Immature natural killer cell (primary cell): ENCODE results near the gene EIF4EBP2. TPM values are rescaled to one million over a fixed set of nuclear protein-coding genes. Genes with fewer than 3 reads are reported as not detected.

Experiments
- DNase-seq, 3 donors: peaks; one replicate each; pipeline ENCODE4 v3.0.0; 2022; ENCODE audit warnings: mixed read lengths in 1 of 3
- H3K27ac Mint-ChIP-seq, 6 donors: one replicate each; pipeline ENCODE4 v1.8.0; 2020; ENCODE audit warnings: mixed read lengths in 6 of 6, mild to moderate bottlenecking in 5 of 6, inconsistent platforms in 4 of 6, moderate library complexity in 3 of 6
- H3K27me3 Mint-ChIP-seq, 3 donors: one replicate each; pipeline ENCODE4 v1.8.0; 2020 to 2021; ENCODE audit warnings: low read depth in 3 of 3, mild to moderate bottlenecking in 3 of 3, mixed read lengths in 3 of 3, moderate library complexity in 3 of 3, inconsistent platforms in 1 of 3
- H3K36me3 Mint-ChIP-seq, 3 donors: one replicate each; pipeline ENCODE4 v1.8.0; 2020; ENCODE audit warnings: mixed read lengths in 3 of 3, inconsistent platforms in 2 of 3, mild to moderate bottlenecking in 2 of 3
- H3K4me1 Mint-ChIP-seq, 2 donors: one replicate each; pipeline ENCODE4 v1.8.0; 2020; ENCODE audit warnings: inconsistent platforms in 2 of 2, mild to moderate bottlenecking in 2 of 2, mixed read lengths in 2 of 2, moderate library complexity in 1 of 2
- H3K4me3 Mint-ChIP-seq, 5 donors: one replicate each; pipeline ENCODE4 v1.8.0; 2020; ENCODE audit warnings: mild to moderate bottlenecking in 5 of 5, mixed read lengths in 5 of 5, inconsistent platforms in 3 of 5, moderate library complexity in 3 of 5
- H3K9me3 Mint-ChIP-seq, 6 donors: one replicate each; pipeline ENCODE4 v1.8.0; 2020; ENCODE audit warnings: mild to moderate bottlenecking in 6 of 6, mixed read lengths in 6 of 6, inconsistent platforms in 4 of 6, moderate library complexity in 3 of 6
- polyA plus RNA-seq, 3 donors: library from polyadenylated mRNA; unstranded; fragments of 300-500 nt; fragmentation: Illumina TruSeq; gene quantifications; one replicate each; pipeline ENCODE4 v1.2.3, GENCODE V29; 2021

Gene EIF4EBP2
- polyA plus RNA-seq, 3 donors from 2014 or later = 67.6 to 105 (median 92.4) TPM

DNA sequence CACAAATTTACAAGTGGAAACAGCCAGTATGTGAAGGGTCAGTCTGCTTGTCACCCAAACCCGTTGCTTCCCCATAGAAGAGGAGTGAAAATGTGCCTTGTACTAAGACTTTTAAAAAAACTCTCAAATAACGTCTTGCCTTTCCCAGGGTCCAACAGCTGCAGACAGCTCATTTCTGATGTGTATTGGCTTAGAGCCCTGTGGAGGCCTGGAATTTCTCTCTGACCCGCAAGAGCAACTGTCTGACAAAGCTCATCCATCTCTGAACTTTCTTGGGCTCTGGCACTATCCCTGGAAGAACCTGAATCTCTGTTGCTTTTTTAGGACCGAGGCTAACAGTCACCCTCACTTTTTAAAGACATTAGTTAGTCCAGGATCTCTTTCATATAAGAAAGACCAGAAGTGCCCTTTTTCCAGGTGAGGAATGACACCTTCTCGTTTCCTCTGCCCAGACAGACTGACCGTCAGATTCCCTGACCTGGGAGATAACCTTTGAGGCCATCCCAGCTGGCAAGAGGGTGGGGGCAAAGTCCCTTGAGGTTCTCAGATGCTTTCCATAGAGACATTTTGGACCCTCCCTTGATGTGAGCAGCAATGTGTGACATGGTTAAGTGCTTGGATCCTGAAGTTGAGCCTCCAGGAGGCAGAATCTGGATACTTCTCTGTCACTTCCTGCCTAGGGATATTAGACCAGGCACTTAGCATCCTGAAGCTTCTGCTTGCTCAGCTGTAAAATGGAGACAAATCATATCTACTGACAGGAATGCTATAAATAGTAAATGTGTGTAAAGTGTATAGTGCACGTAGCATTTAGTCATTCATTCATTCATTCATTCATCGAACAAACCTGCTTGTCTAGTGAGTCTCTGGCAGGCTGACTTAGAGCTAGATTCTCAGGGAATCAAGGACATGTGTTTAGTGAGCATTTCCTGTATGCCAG lies 42.0 kb downstream of the EIF4EBP2 start:
- H3K4me3 Mint-ChIP-seq = no peak overlapping the region
- no peak for DNase-seq
- no peaks in the 10 kb centered on the region for H3K9me3 Mint-ChIP-seq
- peaks cover 4 to 7% of the 10 kb centered on the region in 2 donors for H3K4me1 Mint-ChIP-seq
- H3K27me3 Mint-ChIP-seq = peaks cover 6 to 7% (median 6%) of the 10 kb centered on the region in 3 donors
- H3K27ac Mint-ChIP-seq = no peak overlapping the region
- peaks cover 0 to 4% (median 0%) of the 10 kb centered on the region in 3 donors for H3K36me3 Mint-ChIP-seq

DNA sequence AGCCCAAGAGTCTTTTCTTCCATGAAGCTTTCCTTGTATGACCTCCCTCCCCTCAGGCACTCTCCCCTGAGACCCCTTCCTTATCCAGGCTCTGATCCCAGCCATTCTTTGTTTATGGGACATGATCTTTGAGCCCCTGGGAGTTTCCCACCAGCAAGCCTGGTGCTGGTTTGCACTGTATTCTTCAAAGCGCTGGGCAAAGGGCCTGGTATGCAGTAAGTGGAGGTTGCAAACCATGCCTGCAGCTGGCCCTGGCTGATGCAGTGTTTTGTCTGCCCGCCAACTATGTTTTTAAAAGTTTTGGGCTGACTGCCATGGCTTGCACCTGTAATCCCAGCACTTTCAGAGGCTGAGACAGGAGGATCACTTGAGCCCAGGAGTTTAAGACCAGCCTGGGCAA lies 44.3 kb downstream of the EIF4EBP2 start:
- Mint-ChIP-seq H3K36me3 (no peaks in the 10 kb centered on the region), H3K9me3 (no peaks in the 10 kb centered on the region)
- DNase-seq = no peak

DNA sequence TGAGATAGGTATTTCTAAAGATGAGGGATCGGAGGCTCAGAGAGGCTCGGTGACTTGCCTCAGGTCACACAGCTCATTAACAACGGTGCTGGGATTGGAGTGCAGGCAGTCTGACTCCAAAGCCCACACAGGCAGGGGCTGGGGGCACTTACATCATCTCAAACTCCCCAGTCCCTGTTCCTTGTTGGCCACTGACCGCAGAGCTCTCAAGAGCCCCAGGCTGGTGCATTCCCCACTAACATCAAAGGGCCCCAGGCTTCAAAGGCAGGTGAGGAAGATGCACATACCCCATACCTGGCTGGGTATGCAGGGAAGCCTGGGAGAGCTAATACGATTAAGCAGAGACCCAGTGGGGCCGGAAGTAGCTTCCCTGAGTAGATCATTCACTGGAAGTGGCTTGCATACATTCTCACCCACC lies 51.3 kb downstream of the EIF4EBP2 start:
- Mint-ChIP-seq H3K27ac (no peak overlapping the region), H3K9me3 (peaks cover 0 to 2% (median 0%) of the 10 kb centered on the region in 6 donors), H3K4me3 (no peak overlapping the region), H3K4me1 (no peaks in the 10 kb centered on the region), H3K27me3 (peaks cover 3 to 19% (median 5%) of the 10 kb centered on the region in 3 donors), H3K36me3 (peaks cover 0 to 2% (median 0%) of the 10 kb centered on the region in 3 donors)
- no peak for DNase-seq

More for the DNA sequence above, 44.3 kb downstream of the EIF4EBP2 start:
- no peak overlapping the region for H3K4me3 Mint-ChIP-seq
- no peaks in the 10 kb centered on the region for H3K4me1 Mint-ChIP-seq
- peaks cover 1 to 6% (median 3%) of the 10 kb centered on the region in 3 donors for H3K27me3 Mint-ChIP-seq
- no peak overlapping the region for H3K27ac Mint-ChIP-seq

DNA sequence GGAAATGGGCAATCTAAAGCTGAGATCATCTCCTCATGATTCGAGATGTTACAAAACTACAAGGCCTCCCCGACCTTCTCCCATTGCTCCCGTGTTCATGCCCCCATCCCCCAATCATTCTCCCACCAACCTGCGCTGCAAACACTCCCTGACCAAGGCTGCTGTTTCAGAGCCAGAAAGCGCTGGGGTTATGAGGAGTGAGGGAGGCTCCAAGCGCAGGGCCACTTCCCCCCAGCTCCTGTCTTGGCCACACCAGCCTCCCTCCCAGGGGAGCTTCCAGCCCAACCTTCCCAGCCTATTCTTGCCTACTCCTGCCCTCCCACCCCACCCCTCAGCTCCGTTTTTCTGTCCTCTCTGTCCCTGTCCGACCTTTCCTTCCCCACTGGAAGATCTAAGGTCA lies 52.2 kb downstream of the EIF4EBP2 start:
- Mint-ChIP-seq H3K36me3 (peaks cover 0 to 2% (median 0%) of the 10 kb centered on the region in 3 donors), H3K27ac (no peak overlapping the region), H3K9me3 (peaks cover 0 to 2% (median 0%) of the 10 kb centered on the region in 6 donors), H3K4me3 (no peak overlapping the region), H3K27me3 (peaks cover 3 to 24% (median 5%) of the 10 kb centered on the region in 3 donors), H3K4me1 (no peaks in the 10 kb centered on the region)
- DNase-seq = no peak

DNA sequence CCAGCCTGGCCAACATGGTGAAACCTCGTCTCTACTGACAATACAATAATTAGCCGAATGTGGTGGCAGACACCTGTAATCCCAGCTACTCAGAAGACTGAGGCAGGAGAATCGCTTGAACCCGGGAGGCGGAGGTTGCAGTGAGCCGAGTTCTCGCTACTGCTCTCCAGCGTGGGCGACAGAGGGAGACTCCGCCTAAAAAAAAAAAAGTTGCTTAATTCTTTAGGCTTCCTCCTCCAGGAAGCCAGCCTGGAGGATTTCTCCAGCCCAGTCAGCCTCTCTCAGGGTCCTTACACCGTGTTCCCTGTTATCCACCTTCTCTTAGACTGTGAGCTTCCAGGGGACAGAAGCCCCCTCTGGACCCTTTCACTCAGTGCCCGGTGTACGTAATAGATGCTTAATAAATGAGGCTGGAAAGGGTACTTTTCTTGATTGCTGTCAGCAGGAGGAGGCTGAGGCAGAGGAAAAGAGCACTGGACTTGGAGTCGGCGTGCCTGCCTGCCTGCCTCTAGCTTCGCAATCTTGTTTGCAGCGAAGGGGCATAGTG lies 53.9 kb downstream of the EIF4EBP2 start:
- H3K27me3 Mint-ChIP-seq = peaks cover 3 to 28% (median 5%) of the 10 kb centered on the region in 3 donors

DNA sequence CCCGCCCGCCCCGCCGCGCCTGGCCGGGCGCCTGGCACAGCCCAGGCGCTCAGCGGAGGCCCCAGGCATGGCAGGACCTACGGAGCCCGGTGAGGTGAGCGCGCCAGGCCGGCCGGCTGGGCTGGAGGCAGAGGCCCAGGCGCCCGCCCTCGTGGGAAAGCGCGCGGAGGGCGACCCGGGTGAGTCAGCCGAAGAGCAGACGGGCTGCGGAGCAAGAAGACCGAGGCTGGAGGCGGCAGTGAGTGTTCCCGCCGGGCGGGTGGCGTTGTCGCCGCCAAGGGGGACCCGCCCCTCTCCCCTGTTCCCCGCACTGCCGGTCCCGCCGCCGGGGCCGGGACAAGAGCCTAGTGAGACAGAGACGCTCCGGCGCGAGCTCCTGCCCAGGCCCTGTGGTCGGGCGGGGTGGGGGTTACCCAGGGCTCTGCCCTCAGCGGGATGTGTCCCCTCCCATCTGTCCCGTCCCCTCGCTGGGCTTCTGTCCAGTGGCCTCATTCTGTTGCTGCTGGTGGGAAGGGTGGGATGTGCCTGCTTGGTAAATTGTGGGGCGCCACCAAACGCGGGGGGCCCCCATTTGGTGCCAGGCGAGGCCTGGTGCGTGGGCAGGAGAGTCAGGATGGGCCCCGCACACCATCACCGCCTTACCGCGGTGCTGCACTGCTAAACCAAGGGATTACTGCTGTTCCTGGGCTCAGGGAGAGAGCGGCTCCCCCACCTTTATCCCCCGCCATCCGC lies 54.5 kb downstream of the EIF4EBP2 start:
- Mint-ChIP-seq H3K9me3 (peaks cover 0 to 2% (median 0%) of the 10 kb centered on the region in 6 donors), H3K27ac (no peak overlapping the region), H3K4me1 (no peaks in the 10 kb centered on the region), H3K27me3 (peaks cover 3 to 28% (median 5%) of the 10 kb centered on the region in 3 donors), H3K36me3 (peaks cover 0 to 2% (median 0%) of the 10 kb centered on the region in 3 donors), H3K4me3 (no peak overlapping the region)
- no peak for DNase-seq

More for the DNA sequence above, 53.9 kb downstream of the EIF4EBP2 start:
- Mint-ChIP-seq H3K9me3 (peaks cover 0 to 2% (median 0%) of the 10 kb centered on the region in 6 donors), H3K4me1 (no peaks in the 10 kb centered on the region), H3K36me3 (peaks cover 0 to 2% (median 0%) of the 10 kb centered on the region in 3 donors), H3K4me3 (no peak overlapping the region), H3K27ac (no peak overlapping the region)
- DNase-seq = no peak

DNA sequence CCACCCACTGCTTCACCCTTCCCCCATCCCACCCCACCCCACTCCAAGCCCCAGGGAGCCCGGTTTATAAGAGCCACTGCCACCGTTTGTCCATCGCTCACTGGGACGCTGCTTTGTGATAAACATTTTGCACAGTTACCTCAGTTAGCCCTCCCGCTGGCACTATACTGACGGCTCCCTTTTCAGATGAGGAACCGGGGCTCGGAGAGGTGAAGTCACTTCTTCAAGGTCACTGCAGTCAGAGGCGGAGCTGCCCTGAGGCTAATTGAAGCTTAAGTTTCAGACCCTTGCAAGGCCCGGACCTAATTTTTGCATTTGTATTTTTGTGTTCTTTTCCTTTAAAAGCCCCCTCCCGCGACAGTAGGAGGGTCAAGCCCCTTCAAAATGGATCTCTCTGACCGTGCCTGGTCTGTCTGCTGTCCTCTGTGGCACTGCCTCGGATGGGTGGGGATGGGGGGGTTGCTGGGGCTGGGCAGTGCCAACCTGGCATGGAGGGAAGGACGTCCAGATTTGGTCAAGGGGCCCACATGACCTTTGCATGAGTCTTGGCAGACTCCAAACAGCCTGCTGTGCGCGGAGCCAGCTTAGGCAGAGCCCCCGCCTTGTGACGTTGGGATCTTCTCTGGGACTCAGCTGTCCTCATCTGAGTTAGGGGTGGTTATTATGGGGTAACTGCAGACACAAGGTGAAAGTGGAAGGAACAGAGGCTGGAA lies 55.3 kb downstream of the EIF4EBP2 start:
- Mint-ChIP-seq H3K4me1 (no peaks in the 10 kb centered on the region), H3K9me3 (peaks cover 0 to 2% (median 0%) of the 10 kb centered on the region in 6 donors), H3K27me3 (peaks cover 3 to 28% (median 5%) of the 10 kb centered on the region in 3 donors), H3K27ac (no peak overlapping the region), H3K36me3 (peaks cover 0 to 2% (median 0%) of the 10 kb centered on the region in 3 donors), H3K4me3 (no peak overlapping the region)
- no peak for DNase-seq

DNA sequence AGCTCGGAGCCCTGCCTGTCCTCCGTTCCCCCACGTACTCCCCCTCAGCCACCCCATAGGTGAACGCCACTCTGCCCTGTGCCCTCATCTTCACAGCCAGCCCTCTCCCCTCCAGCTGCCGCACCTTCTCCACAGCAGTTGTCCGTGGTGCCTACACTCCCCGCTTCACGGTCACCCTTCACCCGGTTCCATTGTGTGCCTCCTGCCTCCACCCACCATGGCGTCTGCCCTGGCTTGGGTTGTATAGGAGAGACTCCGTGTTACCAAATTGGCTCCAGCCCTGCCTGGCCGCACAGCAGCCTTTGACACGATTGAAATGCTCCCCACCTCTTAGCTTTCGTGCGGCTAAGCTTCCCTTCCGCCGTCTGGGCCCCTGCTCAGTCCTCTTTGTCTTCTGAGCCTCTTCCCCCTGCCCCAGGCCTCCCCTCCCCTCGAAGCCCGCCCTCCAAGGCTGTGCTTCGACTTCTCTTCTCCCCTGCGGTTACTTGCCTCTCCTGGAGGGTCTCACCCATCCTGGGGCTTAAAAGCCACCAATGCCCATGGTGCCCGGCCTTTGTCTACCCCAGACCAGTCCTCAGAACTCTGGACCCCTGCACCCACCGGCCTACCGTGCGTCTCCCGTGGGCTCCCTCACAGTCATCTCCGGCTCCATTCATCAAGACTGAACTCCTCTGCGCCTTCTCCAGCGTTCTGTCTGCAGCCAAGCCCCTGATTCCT lies 56.0 kb downstream of the EIF4EBP2 start:
- no peak for DNase-seq
- no peaks in the 10 kb centered on the region for H3K4me1 Mint-ChIP-seq
- no peak overlapping the region for H3K27ac Mint-ChIP-seq

DNA sequence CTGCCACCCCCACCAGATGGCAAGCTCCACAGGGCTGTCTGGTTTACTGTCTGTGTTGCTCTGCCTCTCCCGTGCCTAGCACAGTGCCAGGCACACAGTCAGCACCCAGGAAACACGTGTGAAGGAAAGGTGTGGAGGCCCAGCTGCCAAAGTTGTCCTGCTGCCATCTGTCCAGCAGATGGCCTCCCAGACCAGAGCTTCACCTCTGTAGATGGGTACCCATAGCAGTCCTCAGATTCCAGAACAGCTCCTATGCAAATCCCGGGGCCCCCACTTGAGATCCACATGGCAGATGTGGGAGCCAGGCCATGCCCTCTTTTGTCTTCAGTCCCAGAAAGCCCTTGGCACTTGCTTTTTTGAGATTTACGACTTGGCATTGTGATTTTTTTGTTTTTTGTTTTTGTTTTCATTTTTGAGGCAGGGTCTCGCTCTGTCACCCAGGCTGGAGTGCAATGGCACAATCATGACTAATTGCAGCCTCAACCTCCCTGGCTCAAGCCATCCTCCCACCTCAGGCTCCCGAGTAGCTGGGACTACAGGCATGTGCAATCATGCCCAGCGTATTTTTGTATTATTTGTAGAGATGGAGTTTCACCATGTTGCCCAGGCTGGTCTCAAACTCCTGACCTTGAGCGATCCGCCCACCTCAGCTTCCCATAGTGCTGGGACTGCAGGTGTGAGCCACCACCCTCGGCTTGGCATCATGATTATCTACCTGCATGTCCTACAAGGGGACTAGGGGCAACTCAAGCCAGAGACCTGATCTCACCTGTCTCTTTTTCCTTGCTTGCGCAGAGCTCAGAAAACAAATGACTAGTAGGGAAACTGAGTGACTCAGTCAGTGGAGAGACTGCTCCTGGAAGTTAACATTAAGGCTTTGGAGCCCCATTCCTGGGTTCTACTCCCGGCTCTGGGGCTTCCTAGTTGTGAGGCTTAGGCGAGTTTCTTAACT lies 57.7 kb downstream of the EIF4EBP2 start:
- DNase-seq = peak in 2 of 3 donors; percentile 32 to 35
- Mint-ChIP-seq H3K4me3 (no peak overlapping the region), H3K27me3 (peaks cover 1 to 25% (median 2%) of the 10 kb centered on the region in 3 donors), H3K36me3 (peaks cover 0 to 2% (median 0%) of the 10 kb centered on the region in 3 donors), H3K9me3 (peaks cover 0 to 2% (median 0%) of the 10 kb centered on the region in 6 donors), H3K4me1 (no peaks in the 10 kb centered on the region), H3K27ac (no peak overlapping the region)

More for the DNA sequence above, 56.0 kb downstream of the EIF4EBP2 start:
- H3K36me3 Mint-ChIP-seq = peaks cover 0 to 2% (median 0%) of the 10 kb centered on the region in 3 donors
- peaks cover 3 to 28% (median 5%) of the 10 kb centered on the region in 3 donors for H3K27me3 Mint-ChIP-seq
- H3K9me3 Mint-ChIP-seq = peaks cover 0 to 2% (median 0%) of the 10 kb centered on the region in 6 donors
- H3K4me3 Mint-ChIP-seq = peak overlapping the region in 1 of 5 donors; percentile 11

DNA sequence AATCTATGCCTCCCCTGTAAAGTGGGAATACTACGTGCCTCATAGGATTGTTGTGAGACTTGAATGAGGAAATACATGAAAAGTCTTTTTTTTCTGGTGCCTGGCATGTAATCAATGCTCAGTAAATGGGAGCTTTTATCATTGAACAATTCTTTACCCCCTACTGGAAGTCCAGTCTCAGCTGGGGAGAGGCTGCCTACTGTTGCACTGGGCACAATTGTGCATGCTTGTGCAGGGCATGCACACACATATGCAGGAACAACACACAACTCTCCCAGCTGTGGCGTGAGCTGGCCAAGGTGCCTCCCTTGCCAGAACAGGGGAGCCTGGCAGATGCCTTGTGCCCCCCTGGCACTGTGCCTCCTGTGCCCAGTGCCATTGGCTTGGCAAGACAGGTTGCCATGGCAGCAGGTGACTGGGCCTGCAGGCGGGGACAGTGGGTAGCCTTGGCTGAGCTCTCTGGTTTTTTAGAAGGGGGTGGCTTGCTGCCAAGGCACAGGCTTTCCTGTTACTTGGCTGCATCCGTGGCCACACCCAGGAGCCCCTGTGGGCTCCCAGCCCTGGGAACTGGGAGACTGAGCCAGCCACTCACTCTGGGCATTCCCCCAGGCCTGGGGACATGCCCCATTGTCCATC lies 58.5 kb downstream of the EIF4EBP2 start:
- Mint-ChIP-seq H3K27ac (no peak overlapping the region), H3K9me3 (peaks cover 0 to 2% (median 0%) of the 10 kb centered on the region in 6 donors), H3K36me3 (peaks cover 0 to 1% (median 0%) of the 10 kb centered on the region in 3 donors), H3K27me3 (peaks cover 0 to 21% (median 1%) of the 10 kb centered on the region in 3 donors), H3K4me3 (no peak overlapping the region), H3K4me1 (no peaks in the 10 kb centered on the region)
- no peak for DNase-seq

DNA sequence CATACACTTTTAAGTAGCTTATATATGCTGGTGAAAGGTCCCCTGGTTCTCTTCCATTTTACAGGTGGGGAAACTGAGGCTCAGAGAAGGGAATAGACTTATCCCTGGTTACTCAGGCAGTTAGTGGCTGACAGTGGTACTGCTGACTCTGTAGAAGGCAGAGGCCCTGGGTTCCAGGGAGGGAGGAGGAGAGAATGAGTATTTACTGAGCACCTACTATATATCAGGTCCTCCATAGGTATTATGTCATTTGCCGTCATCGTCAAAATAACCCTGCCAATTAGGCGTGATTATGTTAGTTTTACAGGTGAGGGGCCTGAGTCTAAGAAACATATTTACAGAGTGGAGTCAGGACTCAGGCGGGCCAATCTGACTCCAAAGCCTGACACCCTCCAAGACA lies 61.3 kb downstream of the EIF4EBP2 start:
- H3K36me3 Mint-ChIP-seq = no peaks in the 10 kb centered on the region
- no peak for DNase-seq
- no peak overlapping the region for H3K27ac Mint-ChIP-seq
- H3K9me3 Mint-ChIP-seq = no peaks in the 10 kb centered on the region
- no peak overlapping the region for H3K4me3 Mint-ChIP-seq
- H3K27me3 Mint-ChIP-seq = peaks cover 1 to 21% (median 3%) of the 10 kb centered on the region in 3 donors
- H3K4me1 Mint-ChIP-seq = no peaks in the 10 kb centered on the region
